ENCODE results near the gene CDC27.

CDC27 gene, protein sequence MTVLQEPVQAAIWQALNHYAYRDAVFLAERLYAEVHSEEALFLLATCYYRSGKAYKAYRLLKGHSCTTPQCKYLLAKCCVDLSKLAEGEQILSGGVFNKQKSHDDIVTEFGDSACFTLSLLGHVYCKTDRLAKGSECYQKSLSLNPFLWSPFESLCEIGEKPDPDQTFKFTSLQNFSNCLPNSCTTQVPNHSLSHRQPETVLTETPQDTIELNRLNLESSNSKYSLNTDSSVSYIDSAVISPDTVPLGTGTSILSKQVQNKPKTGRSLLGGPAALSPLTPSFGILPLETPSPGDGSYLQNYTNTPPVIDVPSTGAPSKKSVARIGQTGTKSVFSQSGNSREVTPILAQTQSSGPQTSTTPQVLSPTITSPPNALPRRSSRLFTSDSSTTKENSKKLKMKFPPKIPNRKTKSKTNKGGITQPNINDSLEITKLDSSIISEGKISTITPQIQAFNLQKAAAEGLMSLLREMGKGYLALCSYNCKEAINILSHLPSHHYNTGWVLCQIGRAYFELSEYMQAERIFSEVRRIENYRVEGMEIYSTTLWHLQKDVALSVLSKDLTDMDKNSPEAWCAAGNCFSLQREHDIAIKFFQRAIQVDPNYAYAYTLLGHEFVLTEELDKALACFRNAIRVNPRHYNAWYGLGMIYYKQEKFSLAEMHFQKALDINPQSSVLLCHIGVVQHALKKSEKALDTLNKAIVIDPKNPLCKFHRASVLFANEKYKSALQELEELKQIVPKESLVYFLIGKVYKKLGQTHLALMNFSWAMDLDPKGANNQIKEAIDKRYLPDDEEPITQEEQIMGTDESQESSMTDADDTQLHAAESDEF

DNA sequence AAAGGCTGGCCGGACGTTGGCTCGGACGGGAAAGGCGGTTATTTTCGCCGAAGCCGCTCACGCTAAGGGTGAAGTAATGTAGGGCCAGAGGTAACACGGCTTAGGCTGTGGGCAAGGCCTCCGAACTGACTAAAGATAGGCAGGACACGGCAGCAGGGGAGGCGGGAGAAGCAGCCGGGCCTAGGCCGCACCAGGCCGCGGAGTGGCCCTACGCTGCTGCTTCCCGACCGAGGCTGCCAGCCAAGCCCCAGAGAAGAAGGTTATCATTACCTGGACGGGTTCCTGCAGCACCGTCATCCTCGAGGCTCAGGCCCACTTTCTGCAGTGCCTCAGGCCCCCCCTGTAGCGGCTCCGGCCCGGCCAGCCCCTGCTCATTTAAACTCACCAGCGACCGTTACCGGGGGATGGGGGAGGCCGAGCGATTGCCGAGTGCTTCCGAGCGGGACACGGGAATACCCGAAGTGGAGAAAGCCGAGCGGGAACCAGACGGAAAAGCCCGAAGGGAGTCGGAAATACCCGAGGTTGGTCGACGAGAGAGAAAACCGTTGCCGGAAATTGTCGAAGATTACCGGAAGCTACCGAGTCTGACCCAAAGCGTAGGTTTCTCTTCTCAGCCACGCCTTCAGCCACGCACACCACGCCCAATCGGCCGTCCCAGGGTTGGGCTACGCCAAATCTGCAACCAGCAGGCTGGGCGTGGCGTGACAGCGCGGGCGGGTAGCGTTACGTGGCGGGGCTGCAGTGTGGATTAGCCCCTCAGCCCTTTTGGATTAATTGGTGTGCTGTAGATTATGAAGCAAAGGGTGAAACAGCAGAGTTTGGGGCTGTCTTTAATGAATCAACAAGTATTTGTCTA lies at the start of gene CDC27:
TSS of gene CDC27 (minus strand) at position 420 of the 856 bp plus-strand sequence. CDS start at position 297, 123 bp downstream.
- no peaks in the 10 kb centered on the region for H3K9me3 ChIP-seq (ENCODE audit: control insufficient read depth in 1 of 2, low read length in 2 of 2)
- H3K4me3 ChIP-seq (ENCODE audit: low read depth in 1 of 2, low read length in 2 of 2), result peak within 1 kb of the TSS; percentile 94 to 97
- peaks cover 7 to 29% of the 10 kb centered on the region in 2 donors for H3K4me1 ChIP-seq (ENCODE audit: control insufficient read depth in 1 of 2, insufficient read depth in 2 of 2, low read length in 2 of 2)
- H3K9ac ChIP-seq (ENCODE audit: low read depth in 1 of 2, low read length in 2 of 2), result peak within 1 kb of the TSS; percentile 98 to 99
- H3K27me3 ChIP-seq (ENCODE audit: control insufficient read depth in 1 of 2, insufficient read depth in 2 of 2, low read length in 2 of 2), result no peaks in the 10 kb centered on the region
- H3K36me3 ChIP-seq (ENCODE audit: control insufficient read depth in 1 of 2, insufficient read depth in 2 of 2, low read length in 2 of 2), result no peaks in the 10 kb centered on the region
- peak within 1 kb of the TSS; percentile 90 for H3K27ac ChIP-seq (ENCODE audit: low read depth, low read length)

DNA sequence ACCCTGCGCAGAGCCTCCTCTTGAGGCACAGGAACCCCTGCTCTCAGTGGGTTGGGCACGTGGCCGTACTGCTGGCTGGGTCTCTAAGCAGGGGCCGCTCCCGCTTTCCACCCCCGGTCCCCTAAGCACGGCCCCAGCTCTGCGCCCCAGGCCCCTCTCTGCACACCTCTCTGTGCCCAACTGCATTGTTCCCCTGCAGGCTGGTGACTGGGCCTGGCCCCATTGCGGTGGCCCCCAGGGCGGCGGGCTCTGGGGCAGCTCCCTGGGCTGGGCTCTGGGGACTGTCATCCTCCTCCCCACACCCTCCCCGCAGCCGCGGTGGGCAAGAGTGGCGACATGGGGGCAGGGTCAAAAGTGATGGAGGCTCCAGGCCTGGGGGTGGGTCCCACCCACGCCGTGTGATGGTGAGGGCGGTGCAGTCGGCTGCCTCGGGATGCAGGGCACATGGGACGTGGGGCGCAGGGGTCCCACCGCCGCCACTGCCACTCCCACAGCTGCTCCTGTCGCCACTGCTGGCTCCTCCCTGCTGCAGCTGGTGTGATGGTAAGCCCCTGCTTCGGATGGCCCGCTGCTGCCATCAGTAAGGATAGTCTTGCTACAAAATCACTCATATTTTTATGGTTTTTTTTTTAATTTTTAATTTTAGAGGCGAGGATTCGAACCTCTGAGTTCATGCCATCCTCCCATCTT lies 49.4 kb upstream of the CDC27 start:
- peaks cover 0 to 5% of the 10 kb centered on the region in 2 donors for H3K9me3 ChIP-seq (ENCODE audit: control insufficient read depth in 1 of 2, low read length in 2 of 2)
- no peaks in the 10 kb centered on the region for H3K27me3 ChIP-seq (ENCODE audit: control insufficient read depth in 1 of 2, insufficient read depth in 2 of 2, low read length in 2 of 2)
- H3K36me3 ChIP-seq (ENCODE audit: control insufficient read depth in 1 of 2, insufficient read depth in 2 of 2, low read length in 2 of 2), result no peaks in the 10 kb centered on the region
- H3K4me3 ChIP-seq (ENCODE audit: low read depth in 1 of 2, low read length in 2 of 2), result no peak overlapping the region
- H3K4me1 ChIP-seq (ENCODE audit: control insufficient read depth in 1 of 2, insufficient read depth in 2 of 2, low read length in 2 of 2), result peaks cover 11 to 12% of the 10 kb centered on the region in 2 donors
- no peak overlapping the region for H3K9ac ChIP-seq (ENCODE audit: low read depth in 1 of 2, low read length in 2 of 2)
- H3K27ac ChIP-seq (ENCODE audit: low read depth, low read length), result no peak overlapping the region

DNA sequence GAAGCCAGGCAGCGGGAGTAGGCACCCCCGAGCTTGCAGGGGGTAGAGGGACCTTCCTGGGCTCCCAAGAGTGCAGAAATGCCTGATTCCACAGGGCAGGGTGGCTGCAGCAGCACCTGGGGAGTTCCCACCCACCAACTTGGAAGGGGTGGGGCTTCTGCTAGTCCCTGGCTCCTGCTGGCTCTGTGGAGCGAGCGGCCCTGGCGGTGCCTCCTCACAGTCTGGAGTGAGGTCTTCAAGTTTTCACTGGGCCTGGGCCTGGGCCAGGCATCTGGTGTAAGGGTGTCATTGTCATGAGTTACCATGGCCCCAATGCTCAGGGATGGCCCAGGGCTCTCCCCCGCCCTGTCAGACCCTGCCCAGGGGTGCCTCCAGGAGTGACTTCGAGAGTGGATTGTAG lies 48.7 kb upstream of the CDC27 start:
- Histone ChIP-seq H3K9ac (ENCODE audit: low read depth in 1 of 2, low read length in 2 of 2) (no peak overlapping the region), H3K27ac (ENCODE audit: low read depth, low read length) (no peak overlapping the region), H3K9me3 (ENCODE audit: control insufficient read depth in 1 of 2, low read length in 2 of 2) (peaks cover 0 to 5% of the 10 kb centered on the region in 2 donors), H3K27me3 (ENCODE audit: control insufficient read depth in 1 of 2, insufficient read depth in 2 of 2, low read length in 2 of 2) (no peaks in the 10 kb centered on the region), H3K4me1 (ENCODE audit: control insufficient read depth in 1 of 2, insufficient read depth in 2 of 2, low read length in 2 of 2) (peaks cover 11 to 12% of the 10 kb centered on the region in 2 donors), H3K4me3 (ENCODE audit: low read depth in 1 of 2, low read length in 2 of 2) (no peak overlapping the region), H3K36me3 (ENCODE audit: control insufficient read depth in 1 of 2, insufficient read depth in 2 of 2, low read length in 2 of 2) (no peaks in the 10 kb centered on the region)

DNA sequence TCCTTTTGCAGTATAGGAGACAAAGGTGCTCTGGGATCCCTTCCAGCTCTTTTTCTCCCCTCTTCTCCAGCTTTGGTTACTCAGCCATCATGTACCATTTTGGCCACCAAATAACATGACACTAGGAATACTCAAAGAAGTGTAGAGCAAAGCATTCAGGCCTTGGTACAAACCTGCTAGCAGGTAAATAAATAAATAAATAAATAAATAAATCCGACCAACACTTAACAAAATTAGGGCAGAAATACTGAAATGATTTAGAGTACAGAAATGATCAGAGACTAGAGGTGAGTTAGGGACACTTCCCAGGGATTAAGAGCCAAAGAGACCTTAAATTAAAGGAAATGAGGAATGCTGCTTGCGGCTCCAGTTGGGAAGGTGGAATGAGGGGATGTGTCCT lies 46.8 kb upstream of the CDC27 start:
- peaks cover 11 to 12% of the 10 kb centered on the region in 2 donors for H3K4me1 ChIP-seq (ENCODE audit: control insufficient read depth in 1 of 2, insufficient read depth in 2 of 2, low read length in 2 of 2)
- H3K27me3 ChIP-seq (ENCODE audit: control insufficient read depth in 1 of 2, insufficient read depth in 2 of 2, low read length in 2 of 2), result no peaks in the 10 kb centered on the region
- no peak overlapping the region for H3K9ac ChIP-seq (ENCODE audit: low read depth in 1 of 2, low read length in 2 of 2)
- H3K4me3 ChIP-seq (ENCODE audit: low read depth in 1 of 2, low read length in 2 of 2), result no peak overlapping the region
- H3K27ac ChIP-seq (ENCODE audit: low read depth, low read length), result no peak overlapping the region
- no peaks in the 10 kb centered on the region for H3K36me3 ChIP-seq (ENCODE audit: control insufficient read depth in 1 of 2, insufficient read depth in 2 of 2, low read length in 2 of 2)
- H3K9me3 ChIP-seq (ENCODE audit: control insufficient read depth in 1 of 2, low read length in 2 of 2), result peaks cover 0 to 5% of the 10 kb centered on the region in 2 donors

DNA sequence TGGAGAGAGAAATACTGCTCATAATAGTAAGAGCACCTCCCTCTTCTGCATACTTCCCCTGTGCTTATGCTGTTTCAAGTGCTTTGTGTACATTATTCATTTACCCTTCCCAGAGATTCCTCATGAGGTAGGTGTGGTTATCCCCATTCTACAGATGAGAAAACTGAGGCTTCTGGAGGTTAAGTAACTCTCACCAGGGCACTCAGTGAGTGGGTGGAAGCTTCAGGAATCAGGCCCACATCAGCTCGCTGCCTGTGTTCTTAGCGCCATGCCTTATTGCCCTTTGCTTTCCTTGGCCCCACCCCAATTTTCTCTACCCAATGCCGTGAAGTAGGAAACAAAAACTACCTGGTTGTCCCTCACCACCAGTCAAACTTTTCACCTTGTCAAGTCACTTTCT lies 46.4 kb upstream of the CDC27 start:
- no peak overlapping the region for H3K9ac ChIP-seq (ENCODE audit: low read depth in 1 of 2, low read length in 2 of 2)
- peaks cover 0 to 5% of the 10 kb centered on the region in 2 donors for H3K9me3 ChIP-seq (ENCODE audit: control insufficient read depth in 1 of 2, low read length in 2 of 2)
- no peak overlapping the region for H3K27ac ChIP-seq (ENCODE audit: low read depth, low read length)
- no peaks in the 10 kb centered on the region for H3K27me3 ChIP-seq (ENCODE audit: control insufficient read depth in 1 of 2, insufficient read depth in 2 of 2, low read length in 2 of 2)
- H3K4me1 ChIP-seq (ENCODE audit: control insufficient read depth in 1 of 2, insufficient read depth in 2 of 2, low read length in 2 of 2), result peaks cover 10 to 13% of the 10 kb centered on the region in 2 donors
- H3K36me3 ChIP-seq (ENCODE audit: control insufficient read depth in 1 of 2, insufficient read depth in 2 of 2, low read length in 2 of 2), result no peaks in the 10 kb centered on the region
- no peak overlapping the region for H3K4me3 ChIP-seq (ENCODE audit: low read depth in 1 of 2, low read length in 2 of 2)

DNA sequence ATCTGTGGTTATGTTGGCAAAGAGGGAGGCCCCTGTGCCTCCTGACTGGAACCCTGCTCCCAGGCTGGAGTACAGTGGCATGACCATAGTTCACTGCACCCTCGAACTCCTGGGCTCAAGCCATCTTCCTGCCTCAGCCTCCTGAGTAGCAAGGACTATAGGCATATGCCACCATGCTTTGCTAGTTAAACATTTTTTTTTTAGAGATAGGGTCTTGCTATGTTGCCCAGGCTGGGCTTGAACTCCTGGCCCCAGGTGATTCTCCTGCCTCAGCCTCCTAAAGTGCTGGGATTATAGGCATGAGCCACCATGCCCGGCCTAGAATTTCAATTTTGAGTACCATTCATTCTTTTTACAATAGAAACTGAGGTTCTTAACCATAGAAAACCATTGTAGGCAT lies 43.4 kb upstream of the CDC27 start:
- no peaks in the 10 kb centered on the region for H3K36me3 ChIP-seq (ENCODE audit: control insufficient read depth in 1 of 2, insufficient read depth in 2 of 2, low read length in 2 of 2)
- H3K4me3 ChIP-seq (ENCODE audit: low read depth in 1 of 2, low read length in 2 of 2), result no peak overlapping the region
- no peak overlapping the region for H3K27ac ChIP-seq (ENCODE audit: low read depth, low read length)
- H3K4me1 ChIP-seq (ENCODE audit: control insufficient read depth in 1 of 2, insufficient read depth in 2 of 2, low read length in 2 of 2), result peaks cover 9 to 12% of the 10 kb centered on the region in 2 donors
- H3K9me3 ChIP-seq (ENCODE audit: control insufficient read depth in 1 of 2, low read length in 2 of 2), result peaks cover 0 to 5% of the 10 kb centered on the region in 2 donors
- H3K27me3 ChIP-seq (ENCODE audit: control insufficient read depth in 1 of 2, insufficient read depth in 2 of 2, low read length in 2 of 2), result no peaks in the 10 kb centered on the region
- H3K9ac ChIP-seq (ENCODE audit: low read depth in 1 of 2, low read length in 2 of 2), result no peak overlapping the region

DNA sequence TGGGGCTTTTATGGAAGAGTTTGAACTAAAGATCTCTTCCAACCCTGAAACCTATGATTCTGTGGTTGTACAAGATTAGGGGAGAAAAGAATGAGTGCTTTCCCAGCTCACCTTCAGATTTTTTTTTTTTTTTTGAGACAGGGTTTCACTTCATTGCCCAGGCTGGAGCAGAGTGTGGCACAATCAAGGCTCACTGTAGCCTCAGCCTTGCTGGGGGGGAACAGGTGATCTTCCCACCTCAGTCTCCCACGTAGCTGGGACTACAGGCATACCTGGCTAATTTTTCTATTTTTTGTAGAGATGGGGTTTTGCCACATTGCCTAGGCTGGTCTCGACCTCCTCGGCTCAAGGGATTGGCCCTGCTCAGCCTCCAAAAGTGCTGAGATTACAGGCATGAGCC lies 42.8 kb upstream of the CDC27 start:
- Histone ChIP-seq H3K27me3 (ENCODE audit: control insufficient read depth in 1 of 2, insufficient read depth in 2 of 2, low read length in 2 of 2) (no peaks in the 10 kb centered on the region), H3K4me1 (ENCODE audit: control insufficient read depth in 1 of 2, insufficient read depth in 2 of 2, low read length in 2 of 2) (peaks cover 9 to 12% of the 10 kb centered on the region in 2 donors), H3K27ac (ENCODE audit: low read depth, low read length) (no peak overlapping the region), H3K9me3 (ENCODE audit: control insufficient read depth in 1 of 2, low read length in 2 of 2) (peaks cover 0 to under 1% of the 10 kb centered on the region in 2 donors), H3K36me3 (ENCODE audit: control insufficient read depth in 1 of 2, insufficient read depth in 2 of 2, low read length in 2 of 2) (no peaks in the 10 kb centered on the region), H3K4me3 (ENCODE audit: low read depth in 1 of 2, low read length in 2 of 2) (no peak overlapping the region), H3K9ac (ENCODE audit: low read depth in 1 of 2, low read length in 2 of 2) (no peak overlapping the region)

DNA sequence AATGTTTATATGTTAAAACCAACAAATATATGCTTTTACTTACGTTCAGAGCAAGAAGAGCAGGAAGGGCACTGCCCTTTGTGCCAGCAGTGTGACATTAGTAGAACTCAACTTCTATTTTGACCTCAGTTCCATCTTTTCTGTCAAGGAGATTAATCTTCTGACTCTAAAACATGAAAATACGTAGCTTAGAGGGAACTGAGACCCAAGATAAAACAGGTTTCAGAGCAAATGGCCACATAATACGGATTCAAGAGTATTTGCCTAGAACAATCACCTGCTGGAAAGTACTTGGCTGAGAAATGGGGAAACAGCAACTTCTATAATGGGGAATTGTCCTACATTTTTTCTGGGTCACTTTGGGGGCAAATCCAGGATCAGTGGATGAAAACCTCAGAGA lies 42.2 kb upstream of the CDC27 start:
- H3K9me3 ChIP-seq (ENCODE audit: control insufficient read depth in 1 of 2, low read length in 2 of 2), result no peaks in the 10 kb centered on the region
- no peak overlapping the region for H3K4me3 ChIP-seq (ENCODE audit: low read depth in 1 of 2, low read length in 2 of 2)
- H3K27me3 ChIP-seq (ENCODE audit: control insufficient read depth in 1 of 2, insufficient read depth in 2 of 2, low read length in 2 of 2), result no peaks in the 10 kb centered on the region
- no peaks in the 10 kb centered on the region for H3K36me3 ChIP-seq (ENCODE audit: control insufficient read depth in 1 of 2, insufficient read depth in 2 of 2, low read length in 2 of 2)
- peaks cover 9 to 14% of the 10 kb centered on the region in 2 donors for H3K4me1 ChIP-seq (ENCODE audit: control insufficient read depth in 1 of 2, insufficient read depth in 2 of 2, low read length in 2 of 2)
- no peak overlapping the region for H3K9ac ChIP-seq (ENCODE audit: low read depth in 1 of 2, low read length in 2 of 2)
- no peak overlapping the region for H3K27ac ChIP-seq (ENCODE audit: low read depth, low read length)

DNA sequence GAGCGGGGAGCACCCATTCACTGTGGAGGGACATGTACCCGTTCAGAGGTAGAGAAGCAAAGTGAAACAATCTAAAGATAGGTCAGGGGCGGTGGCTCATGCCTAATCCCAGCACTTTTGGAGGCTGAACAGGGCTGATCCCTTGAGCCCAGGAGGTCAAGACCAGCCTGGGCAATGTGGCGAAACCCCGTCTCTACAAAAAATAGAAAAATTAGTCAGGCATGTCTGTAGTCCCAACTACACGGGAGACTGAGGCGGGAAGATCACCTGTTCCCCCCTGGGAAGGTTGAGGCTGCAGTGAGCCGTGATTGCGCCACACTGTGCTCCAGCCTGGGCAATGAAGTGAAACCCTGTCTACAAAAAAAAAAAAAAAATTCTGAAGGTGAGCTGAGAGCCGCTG lies 41.8 kb upstream of the CDC27 start:
- Histone ChIP-seq H3K9me3 (ENCODE audit: control insufficient read depth in 1 of 2, low read length in 2 of 2) (no peaks in the 10 kb centered on the region), H3K36me3 (ENCODE audit: control insufficient read depth in 1 of 2, insufficient read depth in 2 of 2, low read length in 2 of 2) (no peaks in the 10 kb centered on the region), H3K27ac (ENCODE audit: low read depth, low read length) (peak overlapping the region; percentile 22), H3K9ac (ENCODE audit: low read depth in 1 of 2, low read length in 2 of 2) (no peak overlapping the region), H3K4me3 (ENCODE audit: low read depth in 1 of 2, low read length in 2 of 2) (no peak overlapping the region), H3K27me3 (ENCODE audit: control insufficient read depth in 1 of 2, insufficient read depth in 2 of 2, low read length in 2 of 2) (no peaks in the 10 kb centered on the region), H3K4me1 (ENCODE audit: control insufficient read depth in 1 of 2, insufficient read depth in 2 of 2, low read length in 2 of 2) (peaks cover 9 to 19% of the 10 kb centered on the region in 2 donors)

Data from duodenal mucosa (tissue), 2 donors.